ENCODE data around the gene CPAMD8.

CPAMD8 gene

DNA sequence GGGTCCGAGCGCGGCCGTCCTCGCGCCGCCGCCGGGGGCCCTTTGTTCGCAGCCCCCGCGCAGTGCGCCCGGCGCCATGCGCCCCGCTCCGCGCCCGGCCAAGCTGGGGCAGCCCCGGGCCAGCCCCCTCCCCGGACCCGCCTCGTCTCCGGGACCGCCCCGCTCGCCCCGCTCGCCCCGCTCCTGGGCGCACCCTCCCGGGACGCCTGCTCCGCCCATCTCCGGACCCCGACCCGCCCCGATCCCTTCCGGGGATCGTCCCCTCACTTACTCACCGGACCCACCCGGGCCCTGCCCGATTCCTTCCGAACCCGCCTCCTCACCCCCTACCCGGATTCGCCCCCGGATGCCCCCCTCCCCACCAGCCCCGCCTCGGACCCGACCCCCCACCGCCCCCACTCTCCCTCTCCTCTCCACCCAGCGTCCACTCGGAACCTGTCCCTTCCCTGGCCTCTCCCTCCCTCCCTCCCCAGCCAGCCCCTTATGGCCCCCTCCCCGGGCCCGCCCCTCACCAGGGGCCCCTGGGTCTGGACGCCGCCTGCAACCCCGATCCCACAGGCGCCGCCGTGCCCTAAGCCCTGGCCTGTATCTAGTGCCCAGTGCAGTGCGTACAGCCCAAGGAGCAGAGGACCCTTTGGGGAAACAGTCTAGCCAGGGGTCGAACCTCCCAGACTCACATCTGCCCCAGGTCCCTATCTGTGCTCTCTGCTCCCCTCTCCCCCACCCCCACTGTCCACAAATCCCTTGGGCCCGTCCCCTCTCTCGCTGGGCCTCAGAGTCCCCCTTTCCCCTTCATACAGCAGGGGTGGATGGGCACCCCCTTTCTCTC is at the start of gene CPAMD8:
Gene CPAMD8 (minus strand): TSS at position 105 of the 829 bp plus-strand sequence. CDS start 168 bp downstream, outside the sequence.
- peaks cover 15% of the 10 kb centered on the region for H3K4me1 Mint-ChIP-seq
- peaks cover 43% of the 10 kb centered on the region for H3K27me3 Mint-ChIP-seq
- no peak within 1 kb of the TSS for H3K27ac Mint-ChIP-seq
- DNase-seq (no peak), ATAC-seq (peak; percentile 74)
- peaks cover 12 to 25% of the 10 kb centered on the region in 2 donors for H3K9me3 Mint-ChIP-seq
- H3K4me3 Mint-ChIP-seq, result peak within 1 kb of the TSS; percentile 76 to 80

- Mint-ChIP-seq H3K27me3 (no peaks in the 10 kb centered on the region), H3K27ac (peak overlapping the region; percentile 97 to 98), H3K9me3 (no peaks in the 10 kb centered on the region), H3K4me1 (peaks cover 77% of the 10 kb centered on the region), H3K4me3 (peak overlapping the region; percentile 92 to 100)
- DNase-seq, result peak; percentile 48 to 66
- ATAC-seq, result peak; percentile 6
Observed at GRCh38 chr19:17075864-17076542, 49.4 kb upstream of the CPAMD8 start.

DNA sequence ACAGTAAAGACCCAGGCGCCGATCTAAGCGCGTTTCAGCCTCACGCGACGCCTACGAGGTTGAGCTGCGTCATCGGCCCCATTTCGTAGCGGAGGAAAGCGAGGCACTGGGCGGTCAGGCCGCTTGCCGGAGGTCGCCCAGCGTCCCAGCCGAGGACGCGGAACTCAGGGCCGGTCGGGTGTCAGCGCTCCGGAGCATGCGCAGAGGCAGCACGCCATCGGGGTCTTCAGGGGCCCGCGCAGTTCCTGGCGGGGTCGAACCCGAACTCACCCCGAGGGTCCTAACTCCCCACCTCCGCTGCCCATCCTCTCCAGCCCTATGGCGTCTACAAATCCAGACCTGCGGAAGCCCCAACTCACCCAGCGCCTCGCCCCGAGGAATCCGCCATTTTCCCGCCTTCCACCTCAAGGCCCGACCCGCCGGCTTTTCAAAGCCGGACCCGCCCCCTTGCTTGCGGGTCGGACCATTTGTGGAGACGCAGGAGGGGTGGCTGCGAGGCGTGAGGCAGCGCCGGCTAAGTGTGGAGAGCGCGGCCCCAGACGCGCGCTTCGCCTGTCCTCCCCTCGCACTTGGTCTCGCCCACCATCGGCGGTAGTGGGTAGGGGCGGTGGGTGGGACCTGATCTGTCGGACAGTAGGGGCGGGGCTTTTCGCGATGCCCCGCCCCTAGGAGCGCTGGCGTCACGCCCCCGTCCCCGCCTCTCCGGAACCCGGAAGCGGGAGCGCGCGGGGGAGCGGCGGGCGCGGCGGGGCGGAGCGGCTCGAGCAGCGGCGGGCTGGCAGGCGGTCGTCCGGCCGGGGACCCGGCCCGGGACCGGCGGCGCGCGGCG is 48.6 kb upstream of the CPAMD8 start, which contains the start of the genes HAUS8 and MYO9B:
Gene HAUS8 (minus strand): TSS at position 418 of the 829 bp plus-strand sequence. CDS start 30 bp downstream, at position 388.
Gene MYO9B (plus strand): TSS at position 743 of the 829 bp plus-strand sequence. CDS start 25,941 bp downstream, outside the sequence.
- Mint-ChIP-seq H3K27me3 (no peaks in the 10 kb centered on the region), H3K4me3 (peak within 1 kb of the TSS; percentile 92 to 100), H3K27ac (peak within 1 kb of the TSS; percentile 99), H3K4me1 (peaks cover 80% of the 10 kb centered on the region), H3K9me3 (no peaks in the 10 kb centered on the region)
- ATAC-seq, result peak; percentile 89
- DNase-seq, result peak; percentile 100

GRCh38 chr19:17074634-17075034 is 48.0 kb upstream of the CPAMD8 start:
- ATAC-seq (no peak), DNase-seq (no peak)
- H3K27ac Mint-ChIP-seq, result peak overlapping the region; percentile 99
- H3K4me3 Mint-ChIP-seq, result peak overlapping the region; percentile 92 to 100
- peaks cover 80% of the 10 kb centered on the region for H3K4me1 Mint-ChIP-seq
- H3K27me3 Mint-ChIP-seq, result no peaks in the 10 kb centered on the region
- H3K9me3 Mint-ChIP-seq, result no peaks in the 10 kb centered on the region

DNA sequence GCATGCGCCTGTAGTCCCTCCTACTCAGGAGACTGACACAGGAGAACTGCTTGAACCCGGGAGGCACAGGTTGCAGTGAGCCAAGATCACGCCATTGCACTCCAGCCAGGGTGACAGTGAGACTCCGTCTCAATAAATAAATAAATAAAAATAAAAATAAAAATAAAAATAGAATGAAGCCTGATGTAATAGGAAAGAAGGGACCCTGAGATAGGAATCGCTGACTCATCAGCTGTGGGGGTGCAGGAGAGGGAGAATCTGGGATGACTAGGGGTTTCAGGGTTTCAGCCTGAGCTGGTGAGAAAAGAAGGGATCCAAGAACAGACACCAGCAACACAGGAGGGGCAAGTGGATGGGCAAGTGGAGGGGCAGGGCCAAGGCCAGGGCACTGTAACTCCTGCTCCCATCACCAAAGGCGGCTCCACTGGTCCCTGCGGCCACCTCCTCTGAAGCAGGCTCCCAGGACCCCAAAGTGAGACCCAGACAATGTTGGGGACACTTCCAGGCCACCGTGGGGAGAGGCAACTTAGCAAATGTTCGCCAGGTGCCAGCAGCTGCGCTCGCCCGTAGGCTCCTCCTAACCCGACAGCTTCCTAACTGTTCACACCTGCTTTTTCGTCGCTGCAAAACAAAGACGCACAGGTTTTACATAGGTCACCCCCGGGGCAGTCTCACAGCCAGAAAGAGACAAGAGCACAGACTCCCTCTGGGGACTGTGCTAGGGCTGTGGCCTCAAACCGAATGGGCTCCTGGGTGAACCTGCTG is 47.4 kb upstream of the CPAMD8 start:
- Mint-ChIP-seq H3K4me3 (peak overlapping the region; percentile 92 to 100), H3K4me1 (peaks cover 78% of the 10 kb centered on the region), H3K27ac (peak overlapping the region; percentile 99), H3K27me3 (no peaks in the 10 kb centered on the region), H3K9me3 (no peaks in the 10 kb centered on the region)
- ATAC-seq (no peak), DNase-seq (no peak)

DNA sequence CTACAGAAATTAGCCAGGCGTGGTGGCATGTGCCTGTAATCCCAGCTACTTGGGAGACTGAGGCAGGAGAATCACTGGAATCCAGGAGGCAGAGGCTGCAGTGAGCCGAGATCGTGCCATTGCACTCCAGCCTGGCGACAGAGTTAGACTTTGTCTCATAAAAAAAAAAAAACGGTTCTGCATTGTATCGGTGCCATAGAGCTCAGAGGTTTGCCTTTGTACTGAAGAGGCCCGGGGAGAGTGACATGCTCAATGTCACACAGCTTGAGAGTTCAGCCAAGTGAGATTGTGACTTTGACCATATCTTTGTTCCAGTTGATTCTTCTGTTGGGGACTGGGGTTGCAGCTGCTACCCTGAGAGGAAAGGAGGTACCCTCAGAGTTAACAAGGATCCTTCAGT is 44.3 kb upstream of the CPAMD8 start:
- ATAC-seq (no peak), DNase-seq (no peak)
- no peak overlapping the region for H3K4me3 Mint-ChIP-seq
- peak overlapping the region in 1 of 2 donors; percentile 7 for H3K27ac Mint-ChIP-seq
- H3K4me1 Mint-ChIP-seq, result peaks cover 64% of the 10 kb centered on the region
- H3K27me3 Mint-ChIP-seq, result no peaks in the 10 kb centered on the region
- no peaks in the 10 kb centered on the region for H3K9me3 Mint-ChIP-seq

DNA sequence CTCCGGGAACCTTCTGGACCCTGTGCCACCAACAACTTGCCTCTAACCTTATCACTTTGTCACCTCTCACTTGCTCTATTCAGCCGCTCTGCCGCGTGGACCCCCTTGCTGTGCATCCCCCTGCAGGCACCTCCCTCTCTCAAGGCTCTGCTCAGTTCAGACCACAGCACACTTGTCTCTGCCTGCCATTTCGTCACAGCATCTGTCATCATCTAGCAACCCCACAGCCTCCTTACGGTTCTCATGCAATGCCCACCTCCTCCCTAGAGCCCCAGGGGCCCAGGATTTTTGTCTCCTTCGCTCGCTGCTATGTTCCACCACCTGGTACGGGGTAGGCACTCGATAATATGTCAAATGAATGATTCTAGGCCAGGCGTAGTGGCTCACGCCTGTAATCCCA is 43.8 kb upstream of the CPAMD8 start:
- no peak overlapping the region for H3K27ac Mint-ChIP-seq
- no peak overlapping the region for H3K4me3 Mint-ChIP-seq
- peaks cover 68% of the 10 kb centered on the region for H3K4me1 Mint-ChIP-seq
- H3K27me3 Mint-ChIP-seq, result no peaks in the 10 kb centered on the region
- ATAC-seq (no peak), DNase-seq (no peak)
- no peaks in the 10 kb centered on the region for H3K9me3 Mint-ChIP-seq

DNA sequence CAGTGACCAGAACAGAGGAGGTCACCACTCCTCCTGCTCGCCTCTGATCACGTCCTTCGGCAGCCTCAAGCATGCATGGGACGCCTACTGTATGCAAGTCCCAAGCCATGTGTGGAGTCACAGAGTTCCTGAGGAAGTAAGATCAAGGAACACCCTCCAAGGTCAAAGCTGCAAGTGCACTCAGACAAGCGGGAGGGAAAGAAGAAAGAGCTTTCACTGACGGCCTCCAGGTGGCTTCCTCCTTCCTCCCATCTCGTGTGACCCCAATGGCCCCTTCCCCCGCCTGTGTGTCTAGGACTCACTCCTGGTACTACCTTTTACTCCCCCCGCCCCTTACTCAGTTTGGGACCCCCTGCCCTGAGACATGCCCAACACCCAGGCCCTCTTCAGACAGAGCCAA is 42.6 kb upstream of the CPAMD8 start:
- DNase-seq, result no peak
- Mint-ChIP-seq H3K9me3 (no peaks in the 10 kb centered on the region), H3K27me3 (no peaks in the 10 kb centered on the region), H3K27ac (no peak overlapping the region), H3K4me3 (no peak overlapping the region), H3K4me1 (peaks cover 74% of the 10 kb centered on the region)
- no peak for ATAC-seq

GRCh38 chr19:17063428-17063827 is 36.8 kb upstream of the CPAMD8 start:
- no peaks in the 10 kb centered on the region for H3K9me3 Mint-ChIP-seq
- ATAC-seq (no peak), DNase-seq (no peak)
- H3K27me3 Mint-ChIP-seq, result no peaks in the 10 kb centered on the region
- peaks cover 48% of the 10 kb centered on the region for H3K4me1 Mint-ChIP-seq
- peak overlapping the region in 1 of 2 donors; percentile 21 for H3K4me3 Mint-ChIP-seq
- no peak overlapping the region for H3K27ac Mint-ChIP-seq

GRCh38 chr19:17061691-17062090 is 35.1 kb upstream of the CPAMD8 start:
- ATAC-seq (no peak), DNase-seq (no peak)
- Mint-ChIP-seq H3K9me3 (no peaks in the 10 kb centered on the region), H3K4me1 (peaks cover 39% of the 10 kb centered on the region), H3K27ac (no peak overlapping the region), H3K27me3 (no peaks in the 10 kb centered on the region), H3K4me3 (no peak overlapping the region)

DNA sequence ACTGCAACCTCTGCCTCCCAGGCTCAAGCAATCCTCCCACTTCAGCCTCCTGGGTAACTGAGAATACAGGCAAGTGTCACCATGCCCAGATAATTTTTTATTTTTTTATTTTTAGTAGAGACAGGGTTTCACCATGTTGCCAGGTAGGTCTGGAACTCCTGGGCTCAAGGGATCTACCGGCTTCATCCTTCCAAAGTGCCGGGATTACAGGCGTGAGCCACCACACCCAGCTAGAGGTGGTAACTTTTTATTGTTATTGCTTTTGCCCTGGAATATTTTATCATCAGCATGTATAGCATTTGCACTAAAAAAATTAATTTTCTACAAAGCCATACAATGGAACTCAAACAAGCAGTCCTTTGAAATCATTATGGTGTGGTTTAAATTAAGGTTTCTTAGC is 34.6 kb upstream of the CPAMD8 start:
- no peaks in the 10 kb centered on the region for H3K27me3 Mint-ChIP-seq
- H3K4me3 Mint-ChIP-seq, result no peak overlapping the region
- H3K9me3 Mint-ChIP-seq, result no peaks in the 10 kb centered on the region
- ATAC-seq (no peak), DNase-seq (no peak)
- H3K4me1 Mint-ChIP-seq, result peaks cover 34% of the 10 kb centered on the region
- no peak overlapping the region for H3K27ac Mint-ChIP-seq

- H3K4me3 Mint-ChIP-seq, result no peak overlapping the region
- no peak overlapping the region for H3K27ac Mint-ChIP-seq
- no peaks in the 10 kb centered on the region for H3K27me3 Mint-ChIP-seq
- no peaks in the 10 kb centered on the region for H3K9me3 Mint-ChIP-seq
- DNase-seq (no peak), ATAC-seq (no peak)
- H3K4me1 Mint-ChIP-seq, result peaks cover 30% of the 10 kb centered on the region
Observed at GRCh38 chr19:17060802-17061201, 34.2 kb upstream of the CPAMD8 start.

GRCh38 chr19:17058236-17058635 is 31.6 kb upstream of the CPAMD8 start:
- ATAC-seq (no peak), DNase-seq (no peak)
- H3K27ac Mint-ChIP-seq, result no peak overlapping the region
- H3K4me1 Mint-ChIP-seq, result peaks cover 4% of the 10 kb centered on the region
- H3K4me3 Mint-ChIP-seq, result no peak overlapping the region
- H3K27me3 Mint-ChIP-seq, result no peaks in the 10 kb centered on the region
- H3K9me3 Mint-ChIP-seq, result no peaks in the 10 kb centered on the region

DNA sequence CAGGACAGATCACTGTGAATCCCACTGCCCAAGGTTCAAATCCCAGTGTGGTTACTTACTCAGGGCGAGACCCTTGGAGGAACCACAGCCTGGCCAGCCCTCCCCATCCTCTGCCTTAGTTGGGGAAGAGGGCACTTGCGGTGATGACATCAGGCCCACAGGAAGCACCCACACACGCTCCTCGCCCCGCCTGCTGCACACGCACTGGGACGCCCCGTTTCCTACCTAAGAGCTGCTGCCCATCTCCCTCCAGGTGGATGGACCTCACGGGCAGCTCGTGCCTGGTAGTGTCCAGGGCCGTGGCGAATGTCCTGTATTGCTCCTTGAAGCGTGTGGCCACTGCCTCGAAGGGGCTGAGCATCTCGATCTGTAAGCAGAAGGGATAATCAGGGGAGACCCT is 29.0 kb upstream of the CPAMD8 start:
- H3K4me1 Mint-ChIP-seq, result no peaks in the 10 kb centered on the region
- H3K4me3 Mint-ChIP-seq, result no peak overlapping the region
- no peaks in the 10 kb centered on the region for H3K27me3 Mint-ChIP-seq
- DNase-seq (no peak), ATAC-seq (no peak)
- no peak overlapping the region for H3K27ac Mint-ChIP-seq
- no peaks in the 10 kb centered on the region for H3K9me3 Mint-ChIP-seq

DNA sequence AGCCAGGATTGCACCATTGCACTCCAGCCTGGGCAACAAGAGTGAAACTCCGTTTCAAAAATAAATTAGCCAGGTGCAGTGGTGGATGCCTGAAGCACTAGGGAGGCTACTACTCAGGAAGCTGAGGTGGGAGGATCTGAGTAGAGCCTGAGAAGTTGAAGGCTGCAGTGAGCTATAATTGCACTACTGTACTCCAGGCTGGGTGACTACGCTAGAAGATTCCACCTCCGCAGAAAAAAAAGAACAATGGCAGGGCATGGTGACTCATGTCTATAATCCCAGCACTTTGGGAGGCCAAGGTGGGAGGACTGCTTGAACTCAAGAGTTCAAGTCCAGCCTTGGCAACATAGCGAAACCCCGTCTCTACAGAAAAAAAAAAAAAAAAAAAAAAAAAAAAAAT is 28.1 kb upstream of the CPAMD8 start:
- no peak for ATAC-seq
- no peak for DNase-seq
- Mint-ChIP-seq H3K27me3 (no peaks in the 10 kb centered on the region), H3K4me3 (no peak overlapping the region), H3K27ac (no peak overlapping the region), H3K4me1 (no peaks in the 10 kb centered on the region), H3K9me3 (no peaks in the 10 kb centered on the region)

All from stimulated activated naive CD8-positive, alpha-beta T cell treated with anti-CD3 and anti-CD28 coated beads, Interleukin-15, amount 100 ng/mL, for 72 hours (primary cell).